Peyer's patch (tissue), 4 donors: ENCODE results near the gene SNAPC4. TPM values are rescaled to one million over a fixed set of nuclear protein-coding genes. Genes with fewer than 3 reads are reported as not detected.

ENCODE experiments used
- DNase-seq, 3 donors: peaks; one replicate each; pipeline ENCODE4 v3.0.0-alpha.2; 2017 to 2019
- H3K27ac ChIP-seq, 4 donors: fragments of 200-600 bp; sonication (generic); one replicate each; pipeline ENCODE4 v1.5.1; 2016 to 2019
- H3K27me3 ChIP-seq, 2 donors: fragments of 200-600 bp; sonication (generic); one replicate each; pipeline ENCODE4 v1.5.1; 2019
- H3K36me3 ChIP-seq, 3 donors: fragments of 200-600 bp; sonication (generic); one replicate each; pipeline ENCODE4 v1.5.1; 2016 to 2019
- H3K4me1 ChIP-seq, 4 donors: fragments of 200-600 bp; sonication (generic); one replicate each; pipeline ENCODE4 v1.5.1; 2016 to 2019
- H3K4me3 ChIP-seq, 4 donors: fragments of 200-600 bp; sonication (generic); 1 replicate in 3 of 4; 2 replicates in 1 of 4; pipeline ENCODE4 v1.5.1; 2016 to 2019; ENCODE audit warnings: mild to moderate bottlenecking in 1 of 4
- H3K9me3 ChIP-seq, 4 donors: fragments of 200-600 bp; sonication (generic); one replicate each; pipeline ENCODE4 v1.5.1; 2016 to 2019; ENCODE audit warnings: mild to moderate bottlenecking in 1 of 4
- CTCF ChIP-seq, 6 experiments: fragments of 450-650 bp in 4 of 6; fragments of 200-600 bp in 2 of 6; sonication (generic) in 1 of 6; IDR thresholded peaks; one replicate each; pipeline ENCODE4 v1.5.1; 2017 to 2019; ENCODE audit warnings: antibody characterized with exemption in 6 of 6, mild to moderate bottlenecking in 3 of 6, moderate library complexity in 1 of 6
- POLR2A ChIP-seq, 2 donors: fragments of 450-650 bp; IDR thresholded peaks; one replicate each; pipeline ENCODE4 v1.5.1; 2017; ENCODE audit warnings: antibody characterized with exemption in 2 of 2, mild to moderate bottlenecking in 2 of 2, moderate library complexity in 2 of 2
- total RNA-seq, 4 donors: library from RNA; depleted of rRNA; stranded (reverse); fragments of >200 nt; gene quantifications; one replicate each; pipeline ENCODE4 v1.1.0, GENCODE V29; 2016

SNAPC4 gene
- total RNA-seq, 4 donors from 2014 or later: 6.3 to 58.6 (median 13.2) TPM

GRCh38 chr9:136404801-136405136, 4.8 kb upstream of the SNAPC4 start:
- Histone ChIP-seq H3K27me3 (no peaks in the 10 kb centered on the region), H3K9me3 (no peaks in the 10 kb centered on the region), H3K4me1 (peaks cover 0 to 36% (median 24%) of the 10 kb centered on the region in 4 donors), H3K27ac (peak overlapping the region in 2 of 4 donors; percentile 55 to 79), H3K36me3 (peaks cover 0 to 47% (median 0%) of the 10 kb centered on the region in 3 donors), H3K4me3 (no peak overlapping the region)
- DNase-seq: no peak
- TF ChIP-seq POLR2A (IDR thresholded peaks at IDR 0.05): no peak
- TF ChIP-seq CTCF (IDR thresholded peaks at IDR 0.05): no peak

GRCh38 chr9:136403915-136404800, 4.2 kb upstream of the SNAPC4 start:
- no peaks in the 10 kb centered on the region for H3K9me3 ChIP-seq
- H3K4me1 ChIP-seq: peaks cover 0 to 34% (median 20%) of the 10 kb centered on the region in 4 donors
- DNase-seq: peak in 2 of 3 donors; percentile 56 to 60
- H3K4me3 ChIP-seq: no peak overlapping the region
- H3K27me3 ChIP-seq: no peaks in the 10 kb centered on the region
- peaks cover 0 to 47% (median 0%) of the 10 kb centered on the region in 3 donors for H3K36me3 ChIP-seq
- TF ChIP-seq CTCF (IDR thresholded peaks at IDR 0.05): no peak
- no peak for TF ChIP-seq POLR2A (IDR thresholded peaks at IDR 0.05)
- peak overlapping the region in 2 of 4 donors; percentile 55 to 79 for H3K27ac ChIP-seq

GRCh38 chr9:136403538-136403914, 3.6 kb upstream of the SNAPC4 start:
- Histone ChIP-seq H3K4me3 (no peak overlapping the region), H3K27ac (peak overlapping the region in 2 of 4 donors; percentile 55 to 79), H3K36me3 (peaks cover 0 to 47% (median 0%) of the 10 kb centered on the region in 3 donors), H3K4me1 (peaks cover 0 to 35% (median 20%) of the 10 kb centered on the region in 4 donors), H3K9me3 (no peaks in the 10 kb centered on the region), H3K27me3 (no peaks in the 10 kb centered on the region)
- TF ChIP-seq POLR2A (IDR thresholded peaks at IDR 0.05) (no peak), CTCF (IDR thresholded peaks at IDR 0.05) (no peak)
- peak in 2 of 3 donors; percentile 75 to 85 for DNase-seq

GRCh38 chr9:136402067-136402466, 2.1 kb upstream of the SNAPC4 start:
- Histone ChIP-seq H3K4me3 (no peak overlapping the region), H3K27ac (no peak overlapping the region), H3K27me3 (no peaks in the 10 kb centered on the region), H3K4me1 (peaks cover 0 to 38% (median 20%) of the 10 kb centered on the region in 4 donors), H3K36me3 (peaks cover 0 to 45% (median 0%) of the 10 kb centered on the region in 3 donors), H3K9me3 (no peaks in the 10 kb centered on the region)
- TF ChIP-seq POLR2A (IDR thresholded peaks at IDR 0.05): no peak
- no peak for TF ChIP-seq CTCF (IDR thresholded peaks at IDR 0.05)
- no peak for DNase-seq

- DNase-seq: no peak
- H3K4me3 ChIP-seq: no peak overlapping the region
- peaks cover 0 to 45% (median 0%) of the 10 kb centered on the region in 3 donors for H3K36me3 ChIP-seq
- H3K27ac ChIP-seq: no peak overlapping the region
- H3K9me3 ChIP-seq: no peaks in the 10 kb centered on the region
- TF ChIP-seq POLR2A (IDR thresholded peaks at IDR 0.05): no peak
- H3K27me3 ChIP-seq: no peaks in the 10 kb centered on the region
- peaks cover 0 to 38% (median 21%) of the 10 kb centered on the region in 4 donors for H3K4me1 ChIP-seq
These were observed 1.4 kb upstream of the SNAPC4 start for GRCh38 chr9:136401173-136401922.
